Measurements from ENCODE around the gene POLR2H.

- TF ChIP-seq, protein P1, sequence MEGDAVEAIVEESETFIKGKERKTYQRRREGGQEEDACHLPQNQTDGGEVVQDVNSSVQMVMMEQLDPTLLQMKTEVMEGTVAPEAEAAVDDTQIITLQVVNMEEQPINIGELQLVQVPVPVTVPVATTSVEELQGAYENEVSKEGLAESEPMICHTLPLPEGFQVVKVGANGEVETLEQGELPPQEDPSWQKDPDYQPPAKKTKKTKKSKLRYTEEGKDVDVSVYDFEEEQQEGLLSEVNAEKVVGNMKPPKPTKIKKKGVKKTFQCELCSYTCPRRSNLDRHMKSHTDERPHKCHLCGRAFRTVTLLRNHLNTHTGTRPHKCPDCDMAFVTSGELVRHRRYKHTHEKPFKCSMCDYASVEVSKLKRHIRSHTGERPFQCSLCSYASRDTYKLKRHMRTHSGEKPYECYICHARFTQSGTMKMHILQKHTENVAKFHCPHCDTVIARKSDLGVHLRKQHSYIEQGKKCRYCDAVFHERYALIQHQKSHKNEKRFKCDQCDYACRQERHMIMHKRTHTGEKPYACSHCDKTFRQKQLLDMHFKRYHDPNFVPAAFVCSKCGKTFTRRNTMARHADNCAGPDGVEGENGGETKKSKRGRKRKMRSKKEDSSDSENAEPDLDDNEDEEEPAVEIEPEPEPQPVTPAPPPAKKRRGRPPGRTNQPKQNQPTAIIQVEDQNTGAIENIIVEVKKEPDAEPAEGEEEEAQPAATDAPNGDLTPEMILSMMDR (IDR thresholded peaks at IDR 0.05; ENCODE audit: borderline replicate concordance, extremely low read depth, low read length, poor library complexity, severe bottlenecking): no peak
- TF ChIP-seq EZH2 (IDR thresholded peaks at IDR 0.05; ENCODE audit: borderline replicate concordance, low read depth, low read length, severe bottlenecking): no peak
Measured at GRCh38 chr3:184368116-184368515, 6.6 kb downstream of the POLR2H start.

All from DND-41 (cell line).